HepG2 (cell line): Measurements from ENCODE around the gene CNTN2. TPM values are rescaled to one million over a fixed set of nuclear protein-coding genes. Genes with fewer than 3 reads are reported as not detected.

Experiments
- ATAC-seq: fragments of 200-7000 bp; cut with Tn5 transposase; 3 replicates; pipeline ENCODE4 v1.9.1; 2020; ENCODE audit warnings: mild to moderate bottlenecking, moderate library complexity
- BruUV-seq: library from RNA; stranded (reverse); fragments of 400-500 nt; replicated peaks from 2 replicates; lab custom pipeline; 2021; lab: Mats Ljungman, UMichigan
- CTCF ChIA-PET: fragments of 300-600 bp; formaldehyde crosslinking; extraction: SDS; loops from one replicate; lab custom pipeline; 2021; ENCODE audit warnings: low total read pairs, inconsistent platforms, low intra/inter-chr PET ratio; lab: Yijun Ruan, JAX
- POLR2A ChIA-PET: fragments of 350-600 bp; sonication (Branson Sonifier 250); formaldehyde crosslinking; loops from one replicate; lab custom pipeline; 2020; ENCODE audit warnings: antibody characterized with exemption, inconsistent platforms; lab: Yijun Ruan, JAX
- DNase-seq: peaks from one replicate; pipeline ENCODE4 v3.0.0-alpha.2; 2015; ENCODE audit warnings: low spot score
- FAIRE-seq: peaks from 3 replicates; lab custom pipeline; 2011; peaks lifted over from hg19 to GRCh38; lab: Jason Lieb, UNC
- H2AFZ ChIP-seq: one replicate; pipeline ENCODE4 v1.6.1; 2011; ENCODE audit warnings: low read length, inconsistent platforms
- H3K27ac ChIP-seq: fragments of 300-600 bp; 3 replicates; pipeline ENCODE4 v1.8.0; 2011; ENCODE audit warnings: mixed run types, mild to moderate bottlenecking, mixed read lengths, low read length, inconsistent platforms; ENCODE audit not compliant: insufficient read depth; ENCODE audit errors: extremely low read length
- H3K27me3 ChIP-seq, 2 experiments: fragments of 200-600 bp in 1 of 2; 2 replicates in 1 of 2; 3 replicates in 1 of 2; pipeline versions ENCODE4 v1.6.0 to v1.8.0; 2011; ENCODE audit warnings: low read length in 2 of 2, mild to moderate bottlenecking in 2 of 2, moderate library complexity in 2 of 2, inconsistent platforms in 1 of 2; ENCODE audit not compliant: insufficient read depth in 2 of 2, control insufficient read depth in 1 of 2
- H3K36me3 ChIP-seq, 2 experiments: fragments of 200-600 bp in 1 of 2; replicated peaks in 1 of 2; 2 replicates in 1 of 2; 3 replicates in 1 of 2; pipeline versions ENCODE4 v1.5.1 to v1.8.0; 2011; ENCODE audit warnings: low read length in 2 of 2, inconsistent platforms in 1 of 2; ENCODE audit not compliant: insufficient read depth in 2 of 2, control insufficient read depth in 1 of 2
- H3K4me1 ChIP-seq: 2 replicates; pipeline ENCODE4 v1.5.1; 2012; ENCODE audit warnings: low read length, inconsistent platforms; ENCODE audit not compliant: insufficient read depth
- H3K4me2 ChIP-seq: 2 replicates; pipeline ENCODE4 v1.6.0; 2011; ENCODE audit warnings: low read depth, low read length, inconsistent platforms
- H3K4me3 ChIP-seq, 3 experiments: fragments of 200-600 bp in 1 of 3; sonication (generic), shearing (Covaris generic) in 1 of 3; replicated peaks in 1 of 3; 2 replicates each; pipeline ENCODE4 v1.5.1; 2011 to 2016; ENCODE audit warnings: low read length in 3 of 3, inconsistent platforms in 2 of 3, low read depth in 2 of 3, mild to moderate bottlenecking in 2 of 3, control low read depth in 1 of 3, mixed read lengths in 1 of 3; ENCODE audit not compliant: insufficient read depth in 1 of 3
- H3K79me2 ChIP-seq: one replicate; pipeline ENCODE4 v1.6.1; 2011; ENCODE audit warnings: low read length, inconsistent platforms; ENCODE audit not compliant: insufficient read depth
- H3K9ac ChIP-seq: 2 replicates; pipeline ENCODE4 v1.6.0; 2011; ENCODE audit warnings: mild to moderate bottlenecking, low read depth, low read length, inconsistent platforms; ENCODE audit not compliant: insufficient read depth
- H3K9me3 ChIP-seq: 2 replicates; pipeline ENCODE4 v1.5.1; 2012; ENCODE audit warnings: mild to moderate bottlenecking, low read length
- H4K20me1 ChIP-seq: 2 replicates; pipeline ENCODE4 v1.6.0; 2011; ENCODE audit warnings: inconsistent platforms, mild to moderate bottlenecking, low read length, moderate library complexity; ENCODE audit not compliant: insufficient read depth
- CBX5 ChIP-seq: sonication (generic); formaldehyde crosslinking; IDR thresholded peaks from 2 replicates; pipeline ENCODE4 v1.4.0; 2020; ENCODE audit warnings: missing genetic modification reagents, borderline replicate concordance
- DNMT1 ChIP-seq: sonication (generic); formaldehyde crosslinking; IDR thresholded peaks from 2 replicates; pipeline ENCODE4 v1.5.1; 2020; ENCODE audit warnings: mild to moderate bottlenecking, missing genetic modification reagents
- MXD3 ChIP-seq: IDR thresholded peaks from 2 replicates; pipeline ENCODE4 v1.6.1; 2016; ENCODE audit warnings: mild to moderate bottlenecking, missing biosample characterization, missing genetic modification reagents
- NAIF1 ChIP-seq: sonication (generic); formaldehyde crosslinking; IDR thresholded peaks from 2 replicates; pipeline ENCODE4 v1.5.0; 2020; ENCODE audit warnings: mild to moderate bottlenecking, missing genetic modification reagents, borderline replicate concordance
- NFE2 ChIP-seq: sonication (generic); formaldehyde crosslinking; IDR thresholded peaks from 2 replicates; pipeline ENCODE4 v1.4.0; 2020; ENCODE audit warnings: missing genetic modification reagents
- NKX3-1 ChIP-seq: sonication (generic); formaldehyde crosslinking; IDR thresholded peaks from 2 replicates; pipeline ENCODE4 v1.5.0; 2020; ENCODE audit warnings: missing genetic modification reagents
- XBP1 ChIP-seq: sonication (generic); formaldehyde crosslinking; IDR thresholded peaks from 2 replicates; pipeline ENCODE4 v1.5.0; 2020; ENCODE audit warnings: missing genetic modification reagents
- ZBTB7B ChIP-seq: sonication (generic); formaldehyde crosslinking; IDR thresholded peaks from 2 replicates; pipeline ENCODE4 v1.4.0; 2020; ENCODE audit warnings: missing genetic modification reagents
- ZNF253 ChIP-seq: sonication (generic); formaldehyde crosslinking; IDR thresholded peaks from 2 replicates; pipeline ENCODE4 v1.8.0; 2022; ENCODE audit warnings: mild to moderate bottlenecking, missing genetic modification reagents, borderline replicate concordance
- ZNF414 ChIP-seq: sonication (generic); formaldehyde crosslinking; IDR thresholded peaks from 2 replicates; pipeline ENCODE4 v1.5.0; 2020; ENCODE audit warnings: missing genetic modification reagents
- WGBS: methylation state at CpG from one replicate; pipeline ENCODE4 v1.1.6; 2017; ENCODE audit warnings: low lambda C conversion rate; 5-methylcytosine and 5-hydroxymethylcytosine counted together
- in situ Hi-C: cut with HindIII; loops from 2 replicates; pipeline ENCODE4 v1.10.0; 2017; ENCODE audit warnings: low pct_unique_long_range_greater_than_20kb; ENCODE audit not compliant: extremely low pct_ligation_motif_present
- intact Hi-C: fragments of 100-400 bp; cut with micrococcal nuclease; formaldehyde crosslinking; loops from one replicate; pipeline ENCODE4 v1.10.0; 2022; ENCODE audit not compliant: unreplicated experiment
- polyA plus RNA-seq, 8 experiments: library from polyadenylated mRNA; depleted of rRNA in 3 of 8; stranded (reverse) in 7 of 8; unstranded in 1 of 8; fragments of >200 nt; fragmentation: Illumina TruSeq in 4 of 8; extraction: Trizol in 4 of 8; gene quantifications; 2 replicates each; pipeline versions ENCODE4 v1.2.1 to v1.2.3, GENCODE V29; 2011 to 2016; ENCODE audit warnings: low read depth in 4 of 8, missing spikeins in 1 of 8, mixed read lengths in 1 of 8; ENCODE audit not compliant: insufficient read depth in 1 of 8
- total RNA-seq, 5 experiments: library from RNA; depleted of rRNA; stranded (reverse); fragments of >200 nt; fragmentation: Illumina TruSeq; extraction: Trizol; gene quantifications; 2 replicates each; pipeline ENCODE4 v1.2.3, GENCODE V29; 2016; ENCODE audit warnings: low read depth in 1 of 5
- TF ChIP-seq, protein P1 (sequence below): sonication (generic); formaldehyde crosslinking; conservative IDR thresholded peaks from 2 replicates; pipeline ENCODE4 v1.4.0; 2020; ENCODE audit warnings: missing genetic modification reagents
- TF ChIP-seq, protein P2 (sequence below): sonication (generic); formaldehyde crosslinking; IDR thresholded peaks from 2 replicates; pipeline ENCODE4 v1.4.0; 2020; ENCODE audit warnings: missing genetic modification reagents
- TF ChIP-seq, protein P3 (sequence below): sonication (generic); formaldehyde crosslinking; conservative IDR thresholded peaks from 2 replicates; pipeline ENCODE4 v1.4.0; 2020; ENCODE audit warnings: missing genetic modification reagents

Gene CNTN2
- total and polyA plus RNA-seq, 2 of the 13 experiments (the other 11 are each of a cell fraction or from before 2014, with no cell fraction given): not detected

DNA sequence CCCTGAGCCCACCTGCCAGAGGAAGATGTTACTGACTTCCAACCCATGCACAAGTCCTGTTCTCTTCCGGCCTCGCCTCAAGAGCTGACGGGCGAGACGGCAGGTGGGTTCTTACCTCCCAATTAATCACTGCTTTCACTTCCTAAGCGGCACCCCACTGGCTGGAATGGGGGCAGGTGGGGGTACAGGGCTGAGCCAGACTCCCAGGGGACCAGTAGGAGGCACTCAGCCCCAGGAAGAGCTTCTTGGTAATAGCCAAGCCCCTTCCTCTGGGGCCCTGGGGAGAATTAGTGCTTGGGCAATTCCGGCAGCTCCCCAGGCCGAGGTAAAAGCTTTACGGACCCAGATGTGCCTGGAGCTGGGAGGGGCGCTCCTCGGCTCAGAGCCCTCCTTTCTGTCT is 9.7 kb downstream of the CNTN2 start:
- Histone ChIP-seq H3K4me1 (no peaks in the 10 kb centered on the region), H3K9me3 (no peaks in the 10 kb centered on the region), H3K9ac (no peak overlapping the region), H3K4me2 (no peak overlapping the region), H3K79me2 (no peaks in the 10 kb centered on the region), H3K27ac (no peak overlapping the region), H3K4me3 (no peak overlapping the region)
- intact Hi-C loops: no loop called here
- WGBS: 43% methylated on average over 10 of the region's 11 CpGs
- ATAC-seq (no peak), DNase-seq (no peak), FAIRE-seq (no peak)
- no TSS peak for BruUV-seq
- TF ChIP-seq DNMT1 (CRISPR knock-in tag) (no peak), MXD3 (no peak), ZBTB7B (CRISPR knock-in tag) (no peak), ZNF253 (CRISPR knock-in tag) (no peak), NFE2 (CRISPR knock-in tag) (no peak), ZNF414 (CRISPR knock-in tag) (no peak), NKX3-1 (no peak), NAIF1 (CRISPR knock-in tag) (no peak), CBX5 (CRISPR knock-in tag) (no peak), XBP1 (no peak)
- TF ChIP-seq, protein P1, sequence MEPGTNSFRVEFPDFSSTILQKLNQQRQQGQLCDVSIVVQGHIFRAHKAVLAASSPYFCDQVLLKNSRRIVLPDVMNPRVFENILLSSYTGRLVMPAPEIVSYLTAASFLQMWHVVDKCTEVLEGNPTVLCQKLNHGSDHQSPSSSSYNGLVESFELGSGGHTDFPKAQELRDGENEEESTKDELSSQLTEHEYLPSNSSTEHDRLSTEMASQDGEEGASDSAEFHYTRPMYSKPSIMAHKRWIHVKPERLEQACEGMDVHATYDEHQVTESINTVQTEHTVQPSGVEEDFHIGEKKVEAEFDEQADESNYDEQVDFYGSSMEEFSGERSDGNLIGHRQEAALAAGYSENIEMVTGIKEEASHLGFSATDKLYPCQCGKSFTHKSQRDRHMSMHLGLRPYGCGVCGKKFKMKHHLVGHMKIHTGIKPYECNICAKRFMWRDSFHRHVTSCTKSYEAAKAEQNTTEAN: no peak
- TF ChIP-seq, protein P2, sequence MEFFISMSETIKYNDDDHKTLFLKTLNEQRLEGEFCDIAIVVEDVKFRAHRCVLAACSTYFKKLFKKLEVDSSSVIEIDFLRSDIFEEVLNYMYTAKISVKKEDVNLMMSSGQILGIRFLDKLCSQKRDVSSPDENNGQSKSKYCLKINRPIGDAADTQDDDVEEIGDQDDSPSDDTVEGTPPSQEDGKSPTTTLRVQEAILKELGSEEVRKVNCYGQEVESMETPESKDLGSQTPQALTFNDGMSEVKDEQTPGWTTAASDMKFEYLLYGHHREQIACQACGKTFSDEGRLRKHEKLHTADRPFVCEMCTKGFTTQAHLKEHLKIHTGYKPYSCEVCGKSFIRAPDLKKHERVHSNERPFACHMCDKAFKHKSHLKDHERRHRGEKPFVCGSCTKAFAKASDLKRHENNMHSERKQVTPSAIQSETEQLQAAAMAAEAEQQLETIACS (CRISPR knock-in tag): no peak
- TF ChIP-seq, protein P3, sequence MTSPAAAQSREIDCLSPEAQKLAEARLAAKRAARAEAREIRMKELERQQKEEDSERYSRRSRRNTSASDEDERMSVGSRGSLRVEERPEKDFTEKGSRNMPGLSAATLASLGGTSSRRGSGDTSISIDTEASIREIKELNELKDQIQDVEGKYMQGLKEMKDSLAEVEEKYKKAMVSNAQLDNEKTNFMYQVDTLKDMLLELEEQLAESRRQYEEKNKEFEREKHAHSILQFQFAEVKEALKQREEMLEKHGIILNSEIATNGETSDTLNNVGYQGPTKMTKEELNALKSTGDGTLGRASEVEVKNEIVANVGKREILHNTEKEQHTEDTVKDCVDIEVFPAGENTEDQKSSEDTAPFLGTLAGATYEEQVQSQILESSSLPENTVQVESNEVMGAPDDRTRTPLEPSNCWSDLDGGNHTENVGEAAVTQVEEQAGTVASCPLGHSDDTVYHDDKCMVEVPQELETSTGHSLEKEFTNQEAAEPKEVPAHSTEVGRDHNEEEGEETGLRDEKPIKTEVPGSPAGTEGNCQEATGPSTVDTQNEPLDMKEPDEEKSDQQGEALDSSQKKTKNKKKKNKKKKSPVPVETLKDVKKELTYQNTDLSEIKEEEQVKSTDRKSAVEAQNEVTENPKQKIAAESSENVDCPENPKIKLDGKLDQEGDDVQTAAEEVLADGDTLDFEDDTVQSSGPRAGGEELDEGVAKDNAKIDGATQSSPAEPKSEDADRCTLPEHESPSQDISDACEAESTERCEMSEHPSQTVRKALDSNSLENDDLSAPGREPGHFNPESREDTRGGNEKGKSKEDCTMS (CRISPR knock-in tag): no peak
- TF ChIP-seq, all 625 proteins: peak for 0
- Histone ChIP-seq H3K27me3 (peaks cover 4 to 45% of the 10 kb centered on the region in 2 experiments; a peak in 4 of 5 replicates), H4K20me1 (no peaks in the 10 kb centered on the region), H2AFZ (no peak overlapping the region), H3K36me3 (no peaks in the 10 kb centered on the region)
- in situ Hi-C loops: no loop called here
- ChIA-PET CTCF (no interaction called here), POLR2A (no interaction called here)
